GM12878 (cell line): ENCODE measurements around the gene CIAO1.

Experiments used
- POLR2AphosphoS5 ChIP-seq: IDR thresholded peaks from 2 replicates; pipeline ENCODE4 v1.6.1; 2011; ENCODE audit warnings: mild to moderate bottlenecking, low read length, inconsistent platforms
- RAD21 ChIP-seq: IDR thresholded peaks from 2 replicates; pipeline ENCODE4 v1.6.1; 2011; ENCODE audit warnings: mild to moderate bottlenecking, low read depth, low read length, moderate library complexity; ENCODE audit not compliant: insufficient read depth

GRCh38 chr2:96320728-96321622, 55.0 kb downstream of the CIAO1 start:
- TF ChIP-seq POLR2AphosphoS5: no peak
- no peak for TF ChIP-seq RAD21
